Psoas muscle (tissue), 8 donors: ENCODE measurements around the gene CATSPER1. TPM values are rescaled to one million over a fixed set of nuclear protein-coding genes. Genes with fewer than 3 reads are reported as not detected.

Source experiments
- ATAC-seq, 4 donors: fragments of 200-7000 bp; cut with Tn5 transposase; one replicate each; pipeline ENCODE4 v1.9.1; 2020; ENCODE audit warnings: moderate library complexity in 3 of 4, mild to moderate bottlenecking in 2 of 4
- DNase-seq, 2 donors: peaks; one replicate each; pipeline ENCODE4 v3.0.0-alpha.2; 2020
- H3K27ac ChIP-seq: fragments of 200-600 bp; one replicate; pipeline ENCODE4 v1.8.0; 2022
- H3K27me3 ChIP-seq, 3 donors: fragments of 200-600 bp in 1 of 3; one replicate each; pipeline versions ENCODE4 v1.6.1 to v1.8.0; 2013 to 2022; ENCODE audit warnings: low read length in 2 of 3, mild to moderate bottlenecking in 2 of 3, moderate library complexity in 1 of 3; ENCODE audit not compliant: insufficient read depth in 3 of 3
- H3K36me3 ChIP-seq, 2 donors: fragments of 200-600 bp in 1 of 2; one replicate each; pipeline versions ENCODE4 v1.6.1 to v1.8.0; 2013 to 2022; ENCODE audit warnings: low read depth in 1 of 2, mild to moderate bottlenecking in 1 of 2, moderate library complexity in 1 of 2; ENCODE audit not compliant: insufficient read depth in 1 of 2
- H3K4me1 ChIP-seq: fragments of 200-600 bp; one replicate; pipeline ENCODE4 v1.8.0; 2022
- H3K4me3 ChIP-seq: fragments of 200-600 bp; one replicate; pipeline ENCODE4 v1.8.0; 2022; ENCODE audit warnings: mild to moderate bottlenecking
- H3K9me3 ChIP-seq: fragments of 200-600 bp; one replicate; pipeline ENCODE4 v1.8.0; 2022
- WGBS, 3 donors: extraction: QIAGEN DNeasy Blood & Tissue Kit; methylation state at CpG; one replicate each; pipeline versions ENCODE4 v1.1.6 to v1.1.7; 2013; 5-methylcytosine and 5-hydroxymethylcytosine counted together
- intact Hi-C, 2 donors: fragments of 100-400 bp; cut with DNase I; formaldehyde crosslinking; loops; one replicate each; pipeline versions ENCODE4 v1.11.0 to v1.14.2; 2022
- polyA plus RNA-seq, 3 donors: library from polyadenylated mRNA; stranded (reverse); fragments of 200-250 nt; gene quantifications; one replicate each; pipeline ENCODE4 v1.2.3, GENCODE V29; 2013
- total RNA-seq, 4 donors: library from RNA; stranded (reverse); fragmentation: NEBNext Ultra II Directional in 2 of 4; extraction: Animal tissue kit (Norgen Biotek cat#: 25700) in 2 of 4; gene quantifications; one replicate each; pipeline versions ENCODE4 v1.2.1 to v1.2.4, GENCODE V29; 2021 to 2023
- TF ChIP-seq, protein P1 (sequence below): fragments of 200-600 bp; IDR thresholded peaks from one replicate; pipeline ENCODE4 v1.8.0; 2022; ENCODE audit warnings: antibody characterized with exemption
- donor health status: healthy with polysubstance abuse.
- donor health status: DM: no; HTN: no; CAD: no; lungs with moderate emphysema.
- donor health status: Bipolar disorder and iron deficiency.
- donor health status: healthy.
- donor health status: DM: yes; HTN: yes; CAD: no.
- donor health status: DM: no; HTN: no; CAD: no.
- donor health status: DM: no; HTN: no; CAD: no.
- donor health status: DM: yes; HTN: yes; CAD: no.

The CATSPER1 gene
- total and polyA plus RNA-seq, 7 donors = 0.01 to 0.55 TPM; not detected in 5

DNA sequence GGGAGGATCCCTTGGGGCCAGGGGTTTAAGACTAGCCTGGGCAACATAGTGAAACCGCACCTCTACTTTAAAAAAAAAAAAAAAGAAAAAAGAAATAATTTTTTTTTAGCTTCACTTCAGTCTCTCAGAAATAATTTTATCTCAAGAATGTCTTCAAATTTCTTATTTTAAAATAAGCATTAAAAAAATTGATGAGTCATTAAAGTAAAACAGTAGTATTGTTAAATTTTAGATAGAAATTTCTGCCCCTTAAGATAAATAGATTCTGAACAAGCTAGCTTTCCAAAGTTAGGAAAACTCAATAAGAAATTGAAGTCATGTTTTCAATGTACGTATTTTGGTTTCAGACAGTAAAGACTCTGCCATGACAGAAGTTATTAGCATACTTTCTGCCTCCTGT, 36.1 kb upstream of the CATSPER1 start:
- intact Hi-C loops = no loop called here
- Histone ChIP-seq H3K27ac (no peak overlapping the region), H3K9me3 (no peaks in the 10 kb centered on the region), H3K4me1 (no peaks in the 10 kb centered on the region), H3K27me3 (no peaks in the 10 kb centered on the region), H3K4me3 (no peak overlapping the region), H3K36me3 (peaks cover 26 to 100% of the 10 kb centered on the region in 2 donors)
- DNase-seq (no peak), ATAC-seq (no peak)
- 92 to 95% (median 94%) methylated on average over 2 of the region's 2 CpGs for WGBS, 3 donors
- TF ChIP-seq, protein P1, sequence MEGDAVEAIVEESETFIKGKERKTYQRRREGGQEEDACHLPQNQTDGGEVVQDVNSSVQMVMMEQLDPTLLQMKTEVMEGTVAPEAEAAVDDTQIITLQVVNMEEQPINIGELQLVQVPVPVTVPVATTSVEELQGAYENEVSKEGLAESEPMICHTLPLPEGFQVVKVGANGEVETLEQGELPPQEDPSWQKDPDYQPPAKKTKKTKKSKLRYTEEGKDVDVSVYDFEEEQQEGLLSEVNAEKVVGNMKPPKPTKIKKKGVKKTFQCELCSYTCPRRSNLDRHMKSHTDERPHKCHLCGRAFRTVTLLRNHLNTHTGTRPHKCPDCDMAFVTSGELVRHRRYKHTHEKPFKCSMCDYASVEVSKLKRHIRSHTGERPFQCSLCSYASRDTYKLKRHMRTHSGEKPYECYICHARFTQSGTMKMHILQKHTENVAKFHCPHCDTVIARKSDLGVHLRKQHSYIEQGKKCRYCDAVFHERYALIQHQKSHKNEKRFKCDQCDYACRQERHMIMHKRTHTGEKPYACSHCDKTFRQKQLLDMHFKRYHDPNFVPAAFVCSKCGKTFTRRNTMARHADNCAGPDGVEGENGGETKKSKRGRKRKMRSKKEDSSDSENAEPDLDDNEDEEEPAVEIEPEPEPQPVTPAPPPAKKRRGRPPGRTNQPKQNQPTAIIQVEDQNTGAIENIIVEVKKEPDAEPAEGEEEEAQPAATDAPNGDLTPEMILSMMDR = no peak

DNA sequence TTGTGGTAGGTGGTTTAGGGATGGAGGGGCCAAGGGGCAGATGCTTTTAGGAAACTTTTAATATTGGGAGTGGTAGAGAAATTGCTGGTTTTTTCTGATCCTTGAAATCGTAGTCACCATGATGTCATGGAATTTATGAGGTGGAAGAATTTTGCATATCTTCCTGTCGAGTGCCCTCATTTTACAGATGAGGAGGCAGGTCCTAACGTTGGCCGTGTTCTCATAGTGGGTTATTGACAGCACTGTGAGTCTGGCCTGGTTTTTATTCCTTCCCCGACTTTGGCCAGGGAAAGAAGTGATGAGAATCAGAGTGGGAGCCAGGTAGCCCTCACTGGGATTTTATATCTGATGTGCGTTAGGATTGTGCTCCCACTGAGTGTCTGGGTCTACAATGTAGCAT, 35.0 kb upstream of the CATSPER1 start:
- 80 to 85% (median 82%) methylated on average over 6 of the region's 6 CpGs for WGBS, 3 donors
- intact Hi-C loops = no loop called here

DNA sequence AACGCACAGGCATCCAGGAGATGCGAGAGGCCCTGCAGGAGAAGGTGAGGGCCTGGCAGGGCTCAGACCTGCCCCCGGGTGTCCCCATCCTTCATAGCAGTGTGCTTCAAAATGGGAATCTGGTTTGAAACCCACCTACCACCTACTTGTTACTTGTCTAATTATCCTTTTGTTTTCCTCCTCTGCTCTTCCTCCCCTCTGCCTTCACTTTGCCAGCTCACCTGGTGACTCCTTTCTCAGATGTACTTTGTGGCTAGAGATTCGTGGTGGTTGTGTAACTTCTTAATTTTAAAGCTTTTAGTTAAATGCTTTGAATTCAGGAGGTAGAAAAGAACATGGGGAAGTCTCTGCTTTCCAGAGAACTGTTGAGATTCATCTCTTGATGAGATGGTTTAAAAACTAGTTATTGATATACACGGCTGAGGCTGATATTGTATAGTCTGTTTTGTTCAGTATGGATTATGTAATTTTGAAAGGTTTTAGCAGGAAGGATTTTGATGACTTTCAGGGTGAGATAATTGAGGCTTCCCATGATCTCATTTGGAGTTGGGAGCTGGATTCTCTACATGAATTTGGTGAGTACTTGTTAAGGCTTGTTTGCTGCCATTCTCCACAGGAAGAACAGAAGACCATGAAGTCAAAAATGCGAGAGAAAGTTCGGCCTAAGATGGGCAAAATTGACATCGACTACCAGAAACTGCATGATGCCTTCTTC, 33.8 kb upstream of the CATSPER1 start:
- no peak overlapping the region for H3K27ac ChIP-seq
- WGBS, 3 donors = 76 to 79% (median 77%) methylated on average over 8 of the region's 8 CpGs
- ATAC-seq (no peak), DNase-seq (no peak)
- H3K27me3 ChIP-seq = no peaks in the 10 kb centered on the region
- H3K9me3 ChIP-seq = no peaks in the 10 kb centered on the region
- intact Hi-C loops = no loop called here
- TF ChIP-seq, protein P1 = no peak
- H3K4me1 ChIP-seq = no peaks in the 10 kb centered on the region
- H3K4me3 ChIP-seq = no peak overlapping the region
- peaks cover 26 to 100% of the 10 kb centered on the region in 2 donors for H3K36me3 ChIP-seq

More for the DNA sequence above, 35.0 kb upstream of the CATSPER1 start:
- ATAC-seq (no peak), DNase-seq (no peak)
- peaks cover 26 to 100% of the 10 kb centered on the region in 2 donors for H3K36me3 ChIP-seq
- H3K4me3 ChIP-seq = no peak overlapping the region
- H3K27me3 ChIP-seq = no peaks in the 10 kb centered on the region
- no peaks in the 10 kb centered on the region for H3K9me3 ChIP-seq
- H3K27ac ChIP-seq = no peak overlapping the region
- TF ChIP-seq, protein P1 = no peak
- no peaks in the 10 kb centered on the region for H3K4me1 ChIP-seq

DNA sequence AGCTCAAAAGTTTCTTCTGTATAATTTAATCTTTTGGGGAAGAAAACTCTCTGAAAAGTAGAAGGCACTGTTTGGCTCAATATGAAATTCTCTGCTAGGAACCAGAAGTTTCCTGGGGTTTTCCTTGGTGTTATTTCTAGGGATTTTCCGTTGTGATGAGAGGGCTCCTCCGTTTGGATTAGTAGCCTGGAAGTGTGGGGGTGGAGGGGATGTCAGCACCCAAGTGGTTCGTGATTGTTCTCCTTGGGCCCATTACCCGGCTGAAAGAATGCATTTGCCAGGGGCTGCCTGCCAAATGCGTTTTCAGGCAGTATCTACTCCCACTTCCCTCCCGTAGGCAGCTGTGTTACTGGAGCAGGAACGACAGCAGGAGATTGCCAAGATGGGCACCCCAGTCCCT, 30.2 kb upstream of the CATSPER1 start:
- no peak for DNase-seq
- Histone ChIP-seq H3K27ac (no peak overlapping the region), H3K4me1 (peaks cover 5% of the 10 kb centered on the region), H3K27me3 (no peaks in the 10 kb centered on the region), H3K36me3 (peaks cover 16 to 84% of the 10 kb centered on the region in 2 donors), H3K9me3 (no peaks in the 10 kb centered on the region), H3K4me3 (no peak overlapping the region)
- TF ChIP-seq, protein P1 = no peak
- ATAC-seq = no peak
- intact Hi-C loops = no loop called here
- WGBS, 3 donors = 41 to 59% (median 51%) methylated on average over 7 of the region's 7 CpGs

DNA sequence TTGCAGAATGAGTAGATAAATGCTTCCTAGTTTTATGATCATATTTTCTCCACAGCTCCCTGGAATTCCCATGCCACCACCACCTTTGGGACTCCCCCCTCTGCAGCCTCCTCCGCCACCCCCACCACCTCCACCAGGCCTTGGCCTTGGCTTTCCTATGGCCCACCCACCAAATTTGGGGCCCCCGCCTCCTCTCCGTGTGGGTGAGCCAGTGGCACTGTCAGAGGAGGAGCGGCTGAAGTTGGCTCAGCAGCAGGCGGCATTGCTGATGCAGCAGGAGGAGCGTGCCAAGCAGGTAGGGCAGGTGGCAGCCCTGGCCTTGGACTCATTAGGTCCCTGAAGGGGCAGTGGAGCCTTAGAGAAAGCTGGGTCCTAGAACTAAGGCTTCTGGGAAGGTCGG, 28.7 kb upstream of the CATSPER1 start:
- no peaks in the 10 kb centered on the region for H3K9me3 ChIP-seq
- intact Hi-C loops = no loop called here
- H3K36me3 ChIP-seq = peaks cover 5 to 69% of the 10 kb centered on the region in 2 donors
- H3K4me3 ChIP-seq = no peak overlapping the region
- ATAC-seq (no peak), DNase-seq (no peak)
- WGBS, 3 donors = 91 to 92% (median 91%) methylated on average over 7 of the region's 7 CpGs
- TF ChIP-seq, protein P1 = no peak
- H3K27ac ChIP-seq = no peak overlapping the region
- no peaks in the 10 kb centered on the region for H3K27me3 ChIP-seq
- H3K4me1 ChIP-seq = peaks cover 5% of the 10 kb centered on the region
